RWPE2 (cell line): ENCODE results near the gene NPPB.

Experiments
- ATAC-seq: fragments of 200-7000 bp; cut with Tn5 transposase; 3 replicates; pipeline ENCODE4 v1.9.1; 2021; ENCODE audit warnings: low read depth
- DNase-seq: peaks from one replicate; pipeline ENCODE4 v3.0.0-alpha.2; 2020; ENCODE audit warnings: low spot score
- H3K27ac ChIP-seq: fragments of 450-650 bp; 2 replicates; pipeline ENCODE4 v1.5.1; 2017; ENCODE audit warnings: mild to moderate bottlenecking; ENCODE audit not compliant: poor library complexity, severe bottlenecking
- H3K27me3 ChIP-seq: fragments of 250-450 bp; sonication (Bioruptor Pico); 2 replicates; pipeline ENCODE4 v1.5.1; 2021; ENCODE audit warnings: mild to moderate bottlenecking, moderate library complexity; ENCODE audit not compliant: insufficient read depth, poor library complexity, severe bottlenecking
- H3K36me3 ChIP-seq: fragments of 250-450 bp; sonication (Bioruptor Pico); 2 replicates; pipeline ENCODE4 v1.5.1; 2020; ENCODE audit warnings: low read depth, mild to moderate bottlenecking, moderate library complexity
- H3K4me1 ChIP-seq: fragments of 250-450 bp; sonication (Bioruptor Pico); 2 replicates; pipeline ENCODE4 v1.5.1; 2021; ENCODE audit warnings: mild to moderate bottlenecking, moderate library complexity; ENCODE audit not compliant: insufficient read depth, poor library complexity, severe bottlenecking
- H3K4me3 ChIP-seq: fragments of 250-450 bp; sonication (Bioruptor Pico); 2 replicates; pipeline ENCODE4 v1.5.1; 2021; ENCODE audit warnings: mild to moderate bottlenecking, moderate library complexity; ENCODE audit not compliant: severe bottlenecking
- H3K9me3 ChIP-seq: fragments of 250-450 bp; sonication (Bioruptor Pico); 2 replicates; pipeline ENCODE4 v1.5.1; 2021; ENCODE audit warnings: mild to moderate bottlenecking, moderate library complexity; ENCODE audit not compliant: severe bottlenecking
- CTCF ChIP-seq: fragments of 450-650 bp; IDR thresholded peaks from one replicate; pipeline ENCODE4 v1.5.1; 2017; ENCODE audit warnings: mild to moderate bottlenecking, moderate library complexity; ENCODE audit not compliant: poor library complexity, severe bottlenecking

NPPB gene

GRCh38 chr1:11891433-11892186 is 32.9 kb upstream of the NPPB start:
- ATAC-seq (no peak), DNase-seq (no peak)
- Histone ChIP-seq H3K27ac (no peak overlapping the region), H3K9me3 (no peaks in the 10 kb centered on the region), H3K36me3 (no peaks in the 10 kb centered on the region), H3K27me3 (no peaks in the 10 kb centered on the region), H3K4me1 (no peaks in the 10 kb centered on the region), H3K4me3 (no peak overlapping the region)
- no peak for TF ChIP-seq CTCF

GRCh38 chr1:11888877-11889208 is 30.1 kb upstream of the NPPB start:
- H3K27ac ChIP-seq = no peak overlapping the region
- H3K36me3 ChIP-seq = no peaks in the 10 kb centered on the region
- no peaks in the 10 kb centered on the region for H3K27me3 ChIP-seq
- no peaks in the 10 kb centered on the region for H3K4me1 ChIP-seq
- H3K4me3 ChIP-seq = no peak overlapping the region
- ATAC-seq (no peak), DNase-seq (no peak)
- H3K9me3 ChIP-seq = no peaks in the 10 kb centered on the region
- TF ChIP-seq CTCF = no peak

- Histone ChIP-seq H3K36me3 (no peaks in the 10 kb centered on the region), H3K27me3 (no peaks in the 10 kb centered on the region), H3K4me3 (no peak overlapping the region), H3K27ac (no peak overlapping the region), H3K4me1 (no peaks in the 10 kb centered on the region), H3K9me3 (no peaks in the 10 kb centered on the region)
- DNase-seq (no peak), ATAC-seq (no peak)
- TF ChIP-seq CTCF = no peak
These were observed 29.6 kb upstream of the NPPB start for GRCh38 chr1:11888206-11888876.

- no peaks in the 10 kb centered on the region for H3K36me3 ChIP-seq
- no peak overlapping the region for H3K4me3 ChIP-seq
- H3K27ac ChIP-seq = no peak overlapping the region
- no peaks in the 10 kb centered on the region for H3K9me3 ChIP-seq
- DNase-seq (no peak), ATAC-seq (no peak)
- H3K4me1 ChIP-seq = no peaks in the 10 kb centered on the region
- TF ChIP-seq CTCF = no peak
- H3K27me3 ChIP-seq = no peaks in the 10 kb centered on the region
These were observed 28.9 kb upstream of the NPPB start for GRCh38 chr1:11887666-11888007.

- Histone ChIP-seq H3K4me3 (no peak overlapping the region), H3K9me3 (no peaks in the 10 kb centered on the region), H3K27me3 (no peaks in the 10 kb centered on the region), H3K27ac (no peak overlapping the region), H3K36me3 (no peaks in the 10 kb centered on the region), H3K4me1 (no peaks in the 10 kb centered on the region)
- ATAC-seq (no peak), DNase-seq (no peak)
- no peak for TF ChIP-seq CTCF
These were observed 28.4 kb upstream of the NPPB start for GRCh38 chr1:11886986-11887665.
